Measurements from ENCODE around the gene RP2. TPM values are rescaled to one million over a fixed set of nuclear protein-coding genes. Genes with fewer than 3 reads are reported as not detected.

RP2 gene
- total RNA-seq, 4 donors from 2014 or later, result 8.9 to 14.9 (median 10.5) TPM

GRCh38 chrX:46922611-46923010 lies 85.8 kb downstream of the RP2 start:
- no peak overlapping the region for H3K27ac ChIP-seq
- TF ChIP-seq POLR2AphosphoS5 (IDR thresholded peaks at IDR 0.05) (no peak), EP300 (IDR thresholded peaks at IDR 0.05) (no peak), CTCF (IDR thresholded peaks at IDR 0.05) (no peak), POLR2A (IDR thresholded peaks at IDR 0.05) (no peak)
- no peak for ATAC-seq

DNA sequence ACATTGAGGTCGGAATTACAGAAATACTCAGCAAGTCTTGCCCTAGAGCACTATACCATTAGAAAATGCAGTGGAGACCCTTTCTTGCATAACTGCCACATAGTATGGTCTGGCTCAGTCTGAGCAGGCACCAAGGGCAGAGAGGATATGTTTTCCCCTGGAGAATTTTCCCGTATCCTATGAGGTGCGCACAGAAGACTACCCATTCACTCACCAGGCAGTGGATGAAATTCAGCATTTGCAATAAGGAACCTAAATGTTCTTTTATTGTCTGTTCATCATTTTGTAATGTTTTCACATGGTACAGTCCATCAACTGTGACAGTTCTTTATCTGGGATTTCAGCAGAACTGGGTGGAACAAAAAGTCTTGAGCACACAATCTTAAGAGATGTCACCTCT lies 90.9 kb downstream of the RP2 start:
- Histone ChIP-seq H3K4me1 (no peaks in the 10 kb centered on the region), H3K27me3 (no peaks in the 10 kb centered on the region), H3K9me3 (no peaks in the 10 kb centered on the region), H3K36me3 (no peaks in the 10 kb centered on the region), H3K4me3 (no peak overlapping the region), H3K27ac (no peak overlapping the region)
- ATAC-seq, result no peak
- TF ChIP-seq CTCF (IDR thresholded peaks at IDR 0.05), result no peak
- 86 to 93% methylated on average over 3 of the region's 3 CpGs for WGBS, 2 donors (ENCODE audit: low coverage in 1 of 2)

More at GRCh38 chrX:46922611-46923010, 85.8 kb downstream of the RP2 start:
- Histone ChIP-seq H3K9me3 (no peaks in the 10 kb centered on the region), H3K36me3 (no peaks in the 10 kb centered on the region), H3K4me1 (no peaks in the 10 kb centered on the region), H3K4me3 (no peak overlapping the region), H3K27me3 (no peaks in the 10 kb centered on the region)
- 56 to 100% methylated on average over 1 of the region's 1 CpG for WGBS, 2 donors (ENCODE audit: low coverage in 1 of 2)

DNA sequence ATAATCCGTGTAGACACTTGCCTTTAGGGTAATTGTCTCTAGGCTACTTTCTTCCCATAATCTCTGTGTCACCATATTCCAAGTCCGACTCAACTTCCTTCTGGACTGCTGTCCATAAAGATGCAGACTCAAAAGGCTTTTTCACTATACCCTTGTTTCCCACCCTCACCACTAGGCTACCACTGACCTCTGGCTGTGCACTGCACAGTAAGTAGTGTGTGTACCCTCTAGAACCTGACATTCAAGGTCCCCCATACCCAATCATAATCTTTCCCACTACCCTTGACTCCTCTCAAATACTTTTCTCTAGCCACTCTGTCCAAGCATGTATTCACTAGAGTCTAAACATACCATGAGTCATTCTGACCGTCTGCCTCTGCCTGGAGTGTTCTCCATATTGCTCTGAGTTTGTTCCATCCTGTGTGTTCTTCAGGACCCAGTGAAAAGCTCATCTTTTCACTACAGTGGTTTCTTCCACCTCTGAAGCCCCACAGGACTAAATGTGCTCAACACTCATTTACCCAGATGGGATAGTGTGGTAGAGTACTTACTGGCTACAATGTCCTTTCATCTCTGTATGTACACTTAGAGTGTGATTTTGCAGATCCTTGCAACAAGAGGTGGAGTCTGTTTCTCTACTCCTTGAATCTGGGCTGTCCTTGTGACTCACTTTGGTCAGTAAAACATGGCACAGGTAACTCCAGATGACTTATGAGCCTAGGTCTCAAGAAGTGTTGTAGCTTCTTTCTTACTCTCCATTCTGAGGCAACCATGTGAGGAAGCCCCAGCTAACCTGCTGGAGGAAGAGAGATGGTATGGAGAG lies 92.8 kb downstream of the RP2 start:
- Histone ChIP-seq H3K27ac (no peak overlapping the region), H3K27me3 (no peaks in the 10 kb centered on the region), H3K4me1 (no peaks in the 10 kb centered on the region), H3K9me3 (no peaks in the 10 kb centered on the region), H3K4me3 (no peak overlapping the region), H3K36me3 (no peaks in the 10 kb centered on the region)
- 49 to 51% methylated on average over 3 of the region's 3 CpGs for WGBS, 2 donors (ENCODE audit: low coverage in 1 of 2)
- ATAC-seq, result no peak
- TF ChIP-seq POLR2AphosphoS5 (IDR thresholded peaks at IDR 0.05) (no peak), CTCF (IDR thresholded peaks at IDR 0.05) (no peak), POLR2A (IDR thresholded peaks at IDR 0.05) (no peak), EP300 (IDR thresholded peaks at IDR 0.05) (no peak)

Other genes starting within 250 kb of the RP2 start
- gene SLC9A7, start 77.9 kb upstream of the RP2 start, total RNA-seq, result 1 to 10 TPM; 3.5 to 6.1 (median 4.2) TPM
- 10 to 100 TPM in 1 of 4 donors, 1 to 10 TPM in 3; 5.5 to 10.2 (median 9.3) TPM for gene JADE3, start 75.4 kb downstream of the RP2 start, total RNA-seq
- 10 to 100 TPM in 3 of 4 donors, 1 to 10 TPM in 1; 2.6 to 22.1 (median 11.8) TPM for gene RGN, start 241.4 kb downstream of the RP2 start, total RNA-seq

Measured in gastroesophageal sphincter (tissue), 4 donors.